ENCODE data around the gene USP46. TPM values are rescaled to one million over a fixed set of nuclear protein-coding genes. Genes with fewer than 3 reads are reported as not detected.

USP46 gene
- total and polyA plus RNA-seq, 2 of the 13 experiments (the other 11 are each of a cell fraction or from before 2014, with no cell fraction given), result 4.7 to 17.4 TPM

GRCh38 chr4:52645300-52645699 is 13.8 kb downstream of the USP46 start (continued):
- TF ChIP-seq SOX13 (IDR thresholded peaks at IDR 0.05) (no peak), SOX13 (CRISPR knock-in tag; conservative IDR thresholded peaks at IDR 0.05 in 1 of 2, IDR thresholded peaks at IDR 0.05 in 1 of 2) (no peak)

- Histone ChIP-seq H3K4me1 (ENCODE audit: insufficient read depth, low read length) (peaks cover 8% of the 10 kb centered on the region; the same call in 1 of the 2 replicates), H3K4me2 (ENCODE audit: low read depth, low read length) (no peak overlapping the region), H3K9me3 (ENCODE audit: low read length) (no peaks in the 10 kb centered on the region), H4K20me1 (ENCODE audit: insufficient read depth, low read length) (no peaks in the 10 kb centered on the region), H3K79me2 (ENCODE audit: insufficient read depth, low read length) (peaks cover 45% of the 10 kb centered on the region), H3K9ac (ENCODE audit: insufficient read depth, low read depth, low read length) (no peak overlapping the region), H3K36me3 (replicated peaks in 1 of 2; ENCODE audit: control insufficient read depth in 1 of 2, insufficient read depth in 2 of 2, low read length in 2 of 2) (no peaks in the 10 kb centered on the region), H3K27ac (ENCODE audit: extremely low read length, insufficient read depth, low read length) (no peak overlapping the region), H2AFZ (ENCODE audit: low read length) (no peak overlapping the region), H3K4me3 (replicated peaks in 1 of 3; ENCODE audit: insufficient read depth in 1 of 3, low read depth in 2 of 3, low read length in 3 of 3) (no peak overlapping the region), H3K27me3 (ENCODE audit: control insufficient read depth in 1 of 2, insufficient read depth in 2 of 2, low read length in 2 of 2) (no peaks in the 10 kb centered on the region)
- DNase-seq (ENCODE audit: low spot score) (peak; percentile 34), ATAC-seq (peak; percentile 66; the same call in 2 of the 3 replicates), FAIRE-seq (no peak)
- CTCF ChIA-PET (ENCODE audit: low intra/inter-chr PET ratio, low total read pairs), result no interaction called here
- POLR2A ChIA-PET, result interaction anchor here (2.0 kb wide), 1 partner anchor 68 kb away, joined by 6 read pairs; no protein-coding TSS in a partner anchor
- intact Hi-C loops (cut with micrococcal nuclease; ENCODE audit: unreplicated experiment), result no loop called here
- WGBS (ENCODE audit: low lambda C conversion rate), result 69% methylated on average over 4 of the region's 4 CpGs
- in situ Hi-C loops (cut with HindIII; ENCODE audit: extremely low pct_ligation_motif_present, low pct_unique_long_range_greater_than_20kb), result no loop called here
- TF ChIP-seq KLF9 (CRISPR knock-in tag; IDR thresholded peaks at IDR 0.05; ENCODE audit: low read depth) (no peak), HHEX (CRISPR knock-in tag; IDR thresholded peaks at IDR 0.05) (no peak), TOPORS (CRISPR knock-in tag; IDR thresholded peaks at IDR 0.05) (no peak), ZNF326 (CRISPR knock-in tag; IDR thresholded peaks at IDR 0.05; ENCODE audit: borderline replicate concordance) (no peak), AGO1 (IDR thresholded peaks at IDR 0.05; ENCODE audit: low read depth, low read length, poor library complexity, severe bottlenecking) (no peak), GTF3A (CRISPR knock-in tag; conservative IDR thresholded peaks at IDR 0.05) (no peak), RBAK (CRISPR knock-in tag; IDR thresholded peaks at IDR 0.05) (no peak), RNF219 (CRISPR knock-in tag; IDR thresholded peaks at IDR 0.05) (no peak), ZBTB37 (CRISPR knock-in tag; IDR thresholded peaks at IDR 0.05) (no peak), ARNT (IDR thresholded peaks at IDR 0.05) (no peak)
- no TSS peak for BruUV-seq (replicated peaks)
Observed at GRCh38 chr4:52643785-52644244, 15.3 kb downstream of the USP46 start.

All from HepG2 (cell line).